ENCODE measurements around the gene DBR1. TPM values are rescaled to one million over a fixed set of nuclear protein-coding genes. Genes with fewer than 3 reads are reported as not detected.
"Not testable (repeated sequence)": the region's sequence is repeated elsewhere in the genome, so short reads cannot be mapped to it uniquely, and the experiment has no call there.

Gene DBR1
- total RNA-seq, 1 donor from 2014 or later = 11.3 TPM

DNA sequence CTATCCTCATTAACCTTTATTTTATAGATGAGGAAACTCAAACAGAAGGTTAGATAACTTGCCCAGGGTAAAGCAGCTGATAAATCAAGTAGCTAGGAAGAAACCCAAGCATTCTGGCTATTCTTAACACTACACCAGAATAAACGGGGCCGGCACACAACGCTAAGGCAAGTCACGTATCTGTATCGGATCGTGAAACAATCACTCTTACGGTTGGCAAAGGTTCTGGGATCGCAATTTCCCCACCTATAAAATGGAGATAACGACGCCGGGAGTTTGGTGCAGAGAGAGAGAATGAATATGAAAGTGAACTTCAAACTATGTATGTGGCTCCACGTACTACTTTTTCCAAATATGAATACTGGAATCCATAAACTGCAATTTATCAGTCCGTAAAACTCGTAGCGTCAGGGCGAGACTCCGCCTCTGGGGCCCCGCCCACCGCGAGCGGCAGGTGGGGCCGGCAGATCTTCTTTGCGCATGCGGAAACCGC, 12.1 kb upstream of the DBR1 start:
- DNase-seq (ENCODE audit: low read depth) = peak; percentile 91

DNA sequence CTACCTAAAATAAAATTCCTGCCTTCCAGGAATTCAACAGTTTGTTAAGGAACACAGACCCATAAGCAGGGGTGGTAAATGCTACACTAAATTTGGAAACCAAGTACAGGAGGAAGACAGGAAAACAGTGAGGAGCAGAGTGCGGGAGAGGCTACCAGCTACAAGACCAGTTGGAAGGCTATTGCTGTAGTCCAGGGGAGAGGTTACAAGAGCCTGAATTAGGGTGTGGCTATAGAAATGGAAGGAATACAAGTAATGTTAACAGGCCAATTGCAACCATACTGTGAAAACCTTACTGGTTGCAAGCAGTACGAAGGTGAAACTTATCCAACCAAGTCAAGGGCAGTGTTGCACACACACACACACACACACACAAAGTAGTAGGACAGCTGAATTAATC, 11.5 kb upstream of the DBR1 start:
- no peak for DNase-seq (ENCODE audit: low read depth)

DNA sequence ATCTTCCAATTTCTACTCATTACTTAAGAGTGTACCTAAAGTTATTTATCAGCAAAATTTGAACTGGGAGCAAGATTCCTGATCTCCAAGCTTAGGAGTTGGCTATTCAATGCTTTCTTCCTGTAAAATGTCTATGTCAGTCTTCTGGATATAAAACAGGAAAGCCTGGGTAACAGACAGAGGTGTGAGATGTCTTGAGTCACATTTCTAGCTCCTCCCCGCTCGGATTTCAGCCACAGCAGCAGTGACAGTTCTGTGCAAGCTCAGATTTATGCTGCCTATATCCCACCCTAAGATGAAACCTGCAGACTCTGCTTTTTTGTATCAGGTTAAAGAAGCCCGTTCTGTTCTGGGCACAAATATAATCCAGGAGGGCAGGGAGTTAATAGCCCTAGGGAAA, 10.3 kb upstream of the DBR1 start:
- no peak for DNase-seq (ENCODE audit: low read depth)

DNA sequence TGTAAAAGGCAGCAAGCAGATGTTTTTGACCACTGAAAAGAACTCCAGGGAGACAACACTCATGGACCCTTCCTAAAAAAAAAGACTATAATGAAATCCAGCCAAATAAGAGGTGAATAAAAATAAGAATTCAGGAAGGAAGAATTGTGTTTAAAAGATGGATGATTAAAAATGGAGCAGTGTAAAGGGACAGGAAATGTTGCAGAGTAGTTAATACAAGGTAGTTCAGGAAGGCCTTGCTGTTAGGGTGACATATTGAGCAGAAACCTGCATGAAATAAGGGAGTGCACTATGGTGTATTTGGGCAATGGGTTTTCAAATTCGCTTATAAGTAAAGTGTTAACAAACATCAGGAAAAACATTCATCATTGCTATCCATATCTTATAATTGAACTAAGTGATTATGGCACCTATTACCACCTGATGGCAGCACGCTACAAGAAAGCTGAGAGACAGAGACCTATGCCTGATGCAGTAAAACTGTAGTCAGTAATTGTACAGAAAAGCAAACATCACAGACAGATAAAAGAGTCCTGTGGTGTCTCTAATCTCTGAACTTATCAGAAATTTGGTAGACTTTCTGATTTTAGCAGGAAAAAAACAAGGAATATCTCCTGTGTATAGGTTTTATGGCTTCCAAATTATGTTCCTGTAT, 5.8 kb upstream of the DBR1 start:
- DNase-seq (ENCODE audit: low read depth) = peak; percentile 29

DNA sequence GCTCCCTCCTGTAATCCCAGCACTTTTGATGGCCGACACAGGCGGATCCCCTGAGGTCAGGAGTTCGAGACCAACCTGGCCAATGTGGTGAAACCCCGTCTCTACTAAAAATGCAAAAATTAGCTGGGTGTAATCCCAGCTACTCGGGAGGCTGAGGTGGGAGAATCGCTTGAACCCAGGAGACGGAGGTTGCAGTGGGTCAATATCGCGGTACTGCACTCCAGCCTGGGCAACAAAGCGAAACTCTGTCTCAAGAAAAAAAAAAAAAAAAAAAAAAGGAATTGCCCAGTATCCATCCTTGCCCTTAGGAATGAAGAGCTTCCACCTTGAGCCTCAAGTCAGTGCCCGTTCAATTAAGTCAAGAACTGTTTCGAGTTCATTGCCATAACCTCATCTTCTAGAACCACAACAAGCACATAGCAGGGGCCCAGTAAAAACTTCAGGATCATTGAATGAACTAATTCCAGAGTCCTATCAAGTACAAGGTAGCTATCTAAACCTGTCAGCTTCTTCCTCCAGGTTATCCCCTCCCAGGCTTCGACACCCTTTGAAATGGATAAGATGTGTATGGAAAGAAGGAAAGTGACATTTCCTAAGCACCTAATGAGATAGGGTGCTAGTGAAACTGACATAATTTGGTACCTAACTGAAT, 826 bp downstream of the DBR1 start:
- DNase-seq (ENCODE audit: low read depth) = no peak

DNA sequence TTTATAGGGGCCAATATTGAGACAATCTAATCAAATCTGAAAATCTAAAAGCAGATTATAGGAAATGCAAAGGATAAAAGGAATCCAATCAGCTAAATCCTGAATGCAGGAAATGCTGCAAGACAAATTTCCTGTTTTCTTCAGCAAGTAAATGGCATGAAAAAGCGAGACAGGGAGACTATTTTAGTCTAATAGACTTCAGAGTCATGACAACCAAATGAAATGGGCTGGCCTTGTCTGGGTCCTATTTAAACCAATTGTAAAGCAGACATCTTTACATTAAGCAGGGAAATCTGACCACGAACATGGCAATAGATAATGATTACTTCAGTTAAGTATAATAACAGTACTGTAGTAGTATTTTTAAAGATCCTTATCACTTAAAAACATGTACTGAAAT, 2.1 kb downstream of the DBR1 start:
- DNase-seq (ENCODE audit: low read depth) = no peak

DNA sequence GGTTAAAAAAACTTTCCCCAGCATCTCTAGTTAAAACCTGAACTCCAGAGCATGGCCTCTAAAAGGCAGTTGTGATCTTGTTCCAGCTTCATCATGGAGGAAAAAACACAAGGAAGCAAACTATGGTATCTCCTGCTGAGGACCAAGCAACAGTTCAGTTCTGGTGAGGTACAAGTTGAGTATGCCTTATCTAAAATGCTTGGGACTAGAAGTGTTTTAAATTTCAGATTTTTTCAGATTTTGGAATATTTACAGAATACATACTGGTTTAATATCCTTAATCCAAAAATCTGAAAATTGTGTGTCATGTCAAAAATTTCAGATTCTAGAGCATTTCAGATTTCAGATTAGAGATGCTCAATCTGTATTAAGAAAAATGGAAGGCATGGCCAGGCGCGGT, 9.7 kb downstream of the DBR1 start:
- DNase-seq (ENCODE audit: low read depth) = no peak

DNA sequence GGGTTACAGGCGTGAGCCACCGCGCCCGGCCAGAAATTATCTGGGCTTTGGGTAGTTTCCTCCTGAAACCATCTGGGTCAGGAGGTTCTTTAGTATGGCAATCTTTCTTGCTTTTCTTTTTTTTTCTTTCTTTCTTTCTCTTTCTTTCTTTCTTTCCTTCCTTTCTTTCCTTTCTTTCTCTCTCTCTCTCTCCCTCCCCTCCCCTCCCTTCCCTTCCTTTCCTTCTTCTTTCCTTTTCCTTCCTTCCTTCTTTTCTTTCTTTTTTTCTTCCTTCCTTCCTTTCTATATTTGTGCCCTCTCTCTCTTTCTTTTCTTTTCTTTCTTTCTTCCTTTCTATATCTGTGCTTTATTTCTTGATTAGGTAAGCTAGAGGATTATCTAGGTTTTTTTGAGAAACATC, 17.0 kb downstream of the DBR1 start:
- DNase-seq (ENCODE audit: low read depth) = no peak

DNA sequence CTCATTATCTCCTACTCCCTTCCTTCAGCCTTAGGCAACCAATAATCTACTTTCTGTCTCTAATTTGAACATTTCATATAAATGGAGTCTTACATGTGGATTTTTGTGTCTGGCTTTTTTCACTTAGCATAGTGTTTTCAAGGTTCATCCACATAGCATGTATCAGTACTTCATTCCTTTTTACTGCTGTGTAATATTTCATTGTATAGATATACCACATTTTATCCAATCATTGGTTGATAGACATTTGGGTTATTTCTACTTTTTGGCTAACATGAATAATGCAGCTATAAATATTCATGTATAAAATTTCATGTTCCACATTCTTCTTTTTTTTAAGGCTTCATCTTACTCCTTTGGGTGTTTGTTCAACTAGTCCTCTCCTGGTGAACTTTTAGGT, 20.2 kb downstream of the DBR1 start:
- DNase-seq (ENCODE audit: low read depth) = no peak

DNA sequence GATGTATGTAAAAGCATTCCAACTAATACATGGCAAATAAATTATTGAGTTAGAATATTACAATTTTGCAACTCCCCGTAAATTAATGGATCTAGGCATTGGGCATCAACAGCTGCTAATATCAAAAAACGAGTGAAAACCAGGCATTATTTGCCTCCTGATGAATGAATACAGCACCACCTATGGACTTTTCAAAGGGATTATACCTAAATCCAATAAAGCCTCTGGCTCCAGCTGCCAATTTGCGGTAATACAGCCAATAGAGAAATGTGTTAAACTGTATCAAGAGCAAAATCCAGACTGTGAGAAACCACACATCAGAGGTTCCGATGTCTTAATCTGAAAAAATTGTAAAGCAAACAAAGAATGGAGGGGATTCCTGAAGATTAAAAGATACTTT, 26.2 kb downstream of the DBR1 start:
- no peak for DNase-seq (ENCODE audit: low read depth)

DNA sequence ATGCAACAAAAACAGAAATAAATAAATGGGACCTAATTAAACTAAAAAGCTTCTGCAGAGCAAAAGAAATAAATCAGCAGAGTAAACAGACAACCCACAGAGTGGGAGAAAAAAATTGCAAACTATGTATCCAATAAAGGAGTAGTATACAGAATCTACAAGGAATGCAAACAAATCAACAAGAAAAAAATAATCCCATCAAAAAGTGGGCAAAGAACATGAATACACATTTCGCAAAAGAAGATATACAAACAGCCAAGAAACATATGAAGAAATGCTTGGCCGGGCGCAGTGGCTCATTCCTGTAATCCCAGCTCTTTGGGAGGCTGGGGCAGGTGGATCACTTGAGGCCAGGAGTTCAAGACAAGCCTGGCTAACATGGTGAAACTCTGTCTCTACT, 32.5 kb downstream of the DBR1 start:
- not testable (repeated sequence) for DNase-seq (ENCODE audit: low read depth)

DNA sequence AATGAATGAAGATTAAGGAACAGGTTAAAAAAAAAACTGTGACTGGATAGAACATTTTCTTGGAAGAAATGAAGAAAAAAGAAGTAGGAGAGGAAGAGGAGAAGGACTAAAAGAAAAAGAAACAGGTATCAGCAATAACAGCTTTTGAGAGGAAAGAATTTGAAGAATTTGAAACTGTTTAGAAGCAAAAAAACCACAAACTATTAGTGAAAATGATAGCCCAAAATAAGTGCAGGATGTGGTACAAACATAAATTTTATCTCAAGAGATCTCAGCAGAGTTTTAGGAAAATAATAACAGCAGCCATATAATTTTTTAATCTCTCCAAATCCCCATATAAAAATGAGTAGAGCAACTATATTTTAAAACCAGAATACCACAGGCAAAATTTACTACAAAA, 33.8 kb downstream of the DBR1 start:
- DNase-seq (ENCODE audit: low read depth) = no peak

DNA sequence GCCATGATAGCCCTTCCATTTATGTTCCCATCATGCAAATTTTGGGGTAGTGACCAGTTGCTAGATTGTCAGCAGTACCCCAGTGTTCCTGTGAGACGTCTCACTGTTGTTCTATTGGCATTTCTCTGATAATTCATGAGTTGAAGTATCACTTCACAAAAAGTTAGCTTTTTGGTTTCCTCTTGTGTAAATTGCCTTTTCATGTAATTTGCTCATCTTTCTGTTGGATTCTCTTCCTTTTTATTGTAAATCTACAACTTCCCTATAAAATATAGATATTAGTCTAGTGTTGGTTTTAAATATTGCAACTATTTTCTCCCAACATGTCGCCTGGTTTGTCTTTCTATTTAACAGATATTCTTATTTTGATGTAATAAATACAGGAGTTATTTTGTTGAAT, 35.0 kb downstream of the DBR1 start:
- DNase-seq (ENCODE audit: low read depth) = no peak

DNA sequence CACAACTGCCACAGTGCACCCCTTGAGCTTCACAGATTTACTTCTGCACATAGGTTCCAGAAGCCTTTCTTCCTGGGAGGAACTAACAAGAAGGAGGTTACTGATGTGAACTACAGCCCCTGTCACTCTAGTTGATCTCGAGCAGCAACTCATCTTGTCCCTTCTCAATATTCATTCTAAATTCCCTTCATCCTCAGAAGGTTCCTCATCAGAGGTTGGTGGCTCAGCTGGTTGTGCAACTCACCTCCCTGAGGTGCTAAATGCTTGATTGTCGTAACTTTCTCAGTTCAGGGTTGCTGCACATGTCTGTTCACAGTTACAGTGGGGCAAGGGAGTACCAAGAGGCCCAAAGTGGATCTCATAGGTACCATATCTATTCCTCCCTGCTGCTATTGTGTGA, 36.9 kb downstream of the DBR1 start:
- DNase-seq (ENCODE audit: low read depth) = no peak

DNA sequence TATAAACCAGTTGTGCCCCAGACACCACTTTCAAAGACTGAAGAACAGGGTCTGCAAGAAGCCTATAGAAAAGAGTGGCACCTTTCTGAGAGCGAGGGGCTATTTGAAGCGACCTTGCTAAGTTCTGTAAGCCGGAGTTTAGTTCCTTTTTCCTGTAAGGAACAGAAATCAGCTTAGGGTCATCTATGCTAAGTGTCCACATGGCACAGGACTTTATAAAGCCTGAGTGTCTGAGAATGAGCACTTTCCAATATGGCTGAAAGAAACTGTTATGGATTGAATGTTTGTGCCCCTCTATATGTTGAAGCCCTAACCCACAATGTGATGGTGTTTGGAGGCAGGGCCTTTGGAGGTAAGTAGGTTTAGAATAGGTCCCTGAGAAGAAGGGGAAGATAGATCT, 38.5 kb downstream of the DBR1 start:
- DNase-seq (ENCODE audit: low read depth) = no peak

DNA sequence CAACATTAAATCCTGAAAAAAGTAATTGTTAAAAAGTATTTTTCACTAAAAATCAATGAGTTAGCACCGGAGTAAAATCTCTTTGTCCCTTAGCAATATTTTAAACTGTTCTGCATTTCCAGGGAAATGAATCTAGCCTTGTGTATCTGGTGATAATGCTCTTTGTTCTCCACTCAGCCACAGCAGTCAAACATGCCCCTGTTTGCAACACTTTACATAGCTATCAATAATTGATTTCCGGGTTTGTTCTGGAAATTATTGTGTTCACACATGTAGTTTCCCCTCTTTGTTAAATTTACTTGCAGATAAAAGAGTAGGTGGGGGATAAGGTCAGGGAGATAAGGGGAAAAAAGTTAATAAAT, 38.9 kb downstream of the DBR1 start:
- DNase-seq (ENCODE audit: low read depth) = no peak

DNA sequence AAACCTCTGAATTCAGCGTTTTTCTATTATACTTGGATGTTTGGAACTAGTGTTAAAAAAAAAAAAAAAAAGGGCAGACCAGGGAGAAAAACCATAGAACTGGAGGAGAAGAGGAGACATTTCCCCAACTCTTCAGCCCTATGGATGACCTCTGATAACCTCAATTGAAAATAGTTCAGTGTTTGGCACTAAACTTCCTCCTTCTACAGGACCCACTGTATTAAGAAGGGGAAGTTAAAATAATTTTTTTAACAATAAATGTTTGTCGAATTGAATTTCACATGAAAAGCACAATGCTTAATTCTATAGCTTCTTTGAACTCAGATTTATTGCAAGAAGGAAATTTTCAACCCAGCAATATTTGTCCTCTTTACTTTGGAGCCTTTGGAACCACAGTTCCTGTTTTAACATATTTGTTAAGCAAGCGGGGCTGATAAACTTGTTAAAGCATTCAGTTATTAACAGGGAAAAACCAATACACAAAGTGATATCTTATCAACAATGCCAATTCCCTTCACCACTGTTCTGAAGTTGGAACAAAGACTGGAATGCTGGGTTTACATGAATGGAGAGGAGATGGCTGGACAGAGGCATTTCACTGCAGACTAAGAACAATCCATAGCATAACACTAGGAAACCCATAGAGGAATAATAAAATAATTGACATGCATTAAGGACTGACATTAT, 39.4 kb downstream of the DBR1 start:
- DNase-seq (ENCODE audit: low read depth) = no peak

DNA sequence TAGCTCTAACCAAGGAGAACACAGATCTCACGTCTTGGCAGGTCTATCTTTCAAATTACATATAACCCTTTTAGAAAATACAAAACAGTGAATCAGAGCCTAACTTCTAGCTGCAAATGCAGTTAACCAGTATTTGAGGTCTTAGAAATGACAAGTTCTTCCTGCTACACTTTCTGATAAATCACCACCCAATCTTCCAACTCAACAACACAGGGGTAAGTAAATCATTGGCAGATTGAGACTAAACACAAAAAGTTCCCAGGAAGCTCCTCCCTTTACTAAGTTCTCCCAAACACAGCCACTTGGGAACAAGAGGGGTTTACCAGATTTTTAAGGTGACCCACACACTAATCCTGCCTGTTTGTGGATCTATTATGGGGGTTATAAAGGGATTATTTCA, 42.5 kb downstream of the DBR1 start, which contains the start of gene A4GNT:
Gene A4GNT (minus strand): TSS at position 152 of the 400 bp plus-strand sequence. CDS start 1,134 bp downstream, outside the sequence.
- DNase-seq (ENCODE audit: low read depth) = no peak

DNA sequence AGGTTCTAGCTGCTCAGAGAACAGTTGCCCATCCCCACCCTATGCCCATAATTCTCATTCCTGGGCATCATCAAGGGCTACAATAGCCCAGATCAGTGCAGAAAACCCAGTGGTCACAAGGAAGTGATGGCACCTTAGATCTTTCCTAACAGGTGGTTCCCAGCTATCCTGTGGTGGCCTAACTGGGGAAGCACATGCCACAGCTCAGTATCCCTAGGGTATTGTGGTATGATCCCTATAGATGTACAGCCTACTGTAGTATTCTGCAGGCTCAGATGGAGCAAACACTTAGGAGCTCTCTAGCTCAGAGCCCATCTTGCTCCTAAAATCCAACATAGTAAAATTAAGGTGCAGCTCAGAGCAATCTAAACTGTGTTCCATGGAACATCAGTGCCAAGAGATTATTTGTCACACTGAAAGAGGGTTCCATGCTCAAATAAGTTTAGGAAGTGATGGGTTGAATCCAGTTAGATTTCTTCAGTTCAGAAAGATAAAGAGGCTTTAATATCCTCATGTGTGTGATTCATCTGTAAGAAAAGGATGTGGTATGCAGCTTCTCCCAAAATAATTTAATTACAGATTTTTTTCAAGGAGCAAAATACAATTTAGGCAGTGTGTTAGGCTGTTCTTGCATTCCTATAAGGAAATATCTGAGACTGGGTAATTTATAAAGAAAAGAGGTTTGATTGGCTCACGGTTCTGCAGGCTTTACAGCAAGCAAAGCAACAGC, 46.9 kb downstream of the DBR1 start:
- peak; percentile 64 for DNase-seq (ENCODE audit: low read depth)

DNA sequence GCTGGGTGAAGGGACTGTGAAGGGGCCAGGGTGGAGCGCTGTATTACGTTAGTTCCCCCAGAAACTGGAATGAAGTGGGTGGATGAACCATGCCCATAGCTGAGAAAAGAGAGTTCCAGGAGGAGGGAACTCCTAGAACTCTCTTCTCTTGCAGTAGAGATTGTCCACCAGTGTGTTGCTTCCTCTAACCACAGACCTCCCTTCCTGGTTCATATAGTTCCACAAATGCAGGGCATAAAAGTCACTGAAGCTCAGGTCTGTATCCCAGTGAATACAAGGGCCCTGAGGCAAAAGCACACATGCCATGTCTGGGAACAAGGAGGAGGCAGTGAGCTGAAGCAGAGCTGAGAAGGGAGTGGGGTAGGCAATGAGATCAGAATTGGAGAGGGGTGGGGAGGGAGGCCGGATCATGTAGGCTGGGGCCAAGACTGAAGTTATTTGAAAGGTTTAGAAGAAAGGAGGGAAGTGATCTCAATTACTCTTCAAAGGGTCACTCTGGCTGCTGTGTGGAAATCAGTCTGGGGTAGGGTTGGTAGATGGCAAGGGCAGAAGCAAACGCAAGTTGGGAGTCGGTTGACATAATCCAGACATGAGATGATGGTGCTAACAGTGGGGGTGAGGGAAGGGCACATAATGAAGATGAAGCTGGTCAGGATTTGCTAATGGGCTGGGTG, 49.0 kb downstream of the DBR1 start:
- peak; percentile 45 for DNase-seq (ENCODE audit: low read depth)

DNA sequence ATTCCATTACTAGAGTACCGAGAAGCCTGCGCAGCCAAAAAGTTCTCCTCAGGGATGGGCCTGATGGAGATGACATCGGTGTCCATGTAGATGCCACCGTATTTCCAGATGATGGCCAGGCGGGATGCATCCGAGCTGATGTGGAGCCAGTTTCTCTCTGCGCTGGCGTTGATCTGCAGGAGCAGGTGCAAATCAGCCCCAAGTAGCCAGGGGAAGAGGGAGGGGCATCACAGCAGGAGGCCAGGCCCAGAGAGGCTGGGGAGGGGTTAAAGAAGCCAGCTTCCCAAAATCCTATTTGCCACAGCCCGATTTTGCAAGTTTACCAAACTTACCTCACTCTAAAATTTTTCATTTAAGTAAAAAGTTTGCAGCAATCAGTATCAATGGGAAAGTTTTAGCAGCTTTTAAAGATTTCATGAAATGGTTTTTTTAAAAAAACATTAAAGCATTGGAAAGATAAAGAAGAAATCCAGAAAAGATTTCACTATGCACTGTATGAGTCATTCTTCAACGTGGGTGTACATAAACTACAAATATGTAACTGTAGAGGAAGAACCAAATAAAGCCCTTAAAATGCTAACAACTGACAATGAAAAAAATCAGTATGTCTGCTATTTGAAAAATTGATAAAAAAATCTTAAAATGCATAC, 49.9 kb downstream of the DBR1 start:
- DNase-seq (ENCODE audit: low read depth) = peak; percentile 91
